Activated CD4-positive, CD25-positive, alpha-beta regulatory T cell treated with anti-CD3 and anti-CD28 coated beads, Interleukin-2, amount 50 U/mL, for 72 hours (primary cell): ENCODE measurements around the gene SNX20.

Experiments
- DNase-seq: peaks from one replicate; pipeline ENCODE4 v3.0.0; 2021

SNX20 gene

GRCh38 chr16:50653633-50654519, 27.2 kb downstream of the SNX20 start:
- no peak for DNase-seq

GRCh38 chr16:50652836-50653425, 28.2 kb downstream of the SNX20 start:
- no peak for DNase-seq

GRCh38 chr16:50651835-50652438, 29.2 kb downstream of the SNX20 start:
- DNase-seq, result peak; percentile 55

- DNase-seq, result no peak
Measured at GRCh38 chr16:50646345-50646744, 34.8 kb downstream of the SNX20 start.

GRCh38 chr16:50645563-50646220, 35.4 kb downstream of the SNX20 start:
- DNase-seq, result no peak

- no peak for DNase-seq
Measured at GRCh38 chr16:50644729-50645128, 36.4 kb downstream of the SNX20 start.

- DNase-seq, result no peak
Measured at GRCh38 chr16:50644245-50644644, 36.9 kb downstream of the SNX20 start.

- DNase-seq, result no peak
Measured at GRCh38 chr16:50643192-50643591, 37.9 kb downstream of the SNX20 start.

GRCh38 chr16:50642349-50642748, 38.8 kb downstream of the SNX20 start:
- no peak for DNase-seq

- DNase-seq, result no peak
Measured at GRCh38 chr16:50641818-50642187, 39.3 kb downstream of the SNX20 start.

- DNase-seq, result no peak
Measured at GRCh38 chr16:50640919-50641817, 39.9 kb downstream of the SNX20 start.

GRCh38 chr16:50640391-50640790, 40.7 kb downstream of the SNX20 start:
- DNase-seq, result no peak

- DNase-seq, result no peak
Measured at GRCh38 chr16:50638816-50639670, 42.1 kb downstream of the SNX20 start.

- DNase-seq, result no peak
Measured at GRCh38 chr16:50637716-50638602, 43.2 kb downstream of the SNX20 start.

GRCh38 chr16:50636753-50637374, 44.2 kb downstream of the SNX20 start:
- DNase-seq, result no peak

- DNase-seq, result peak; percentile 47
Measured at GRCh38 chr16:50635505-50636392, 45.4 kb downstream of the SNX20 start.

- DNase-seq, result no peak
Measured at GRCh38 chr16:50634947-50635346, 46.2 kb downstream of the SNX20 start.

- no peak for DNase-seq
Measured at GRCh38 chr16:50634090-50634489, 47.0 kb downstream of the SNX20 start.
